PC-9 (cell line): Measurements from ENCODE around the gene FADD. TPM values are rescaled to one million over a fixed set of nuclear protein-coding genes. Genes with fewer than 3 reads are reported as not detected.

Experiments
- BruUV-seq: library from RNA; stranded (reverse); fragments of 400-500 nt; replicated peaks from 2 replicates; lab custom pipeline; 2021; lab: Mats Ljungman, UMichigan
- CTCF ChIA-PET: fragments of 300-600 bp; sonication (Branson Sonifier 250); formaldehyde crosslinking; loops from one replicate; lab custom pipeline; 2022; ENCODE audit warnings: antibody characterized with exemption; lab: Charles Lee
- POLR2A ChIA-PET: fragments of 300-600 bp; sonication (Branson Sonifier 250); formaldehyde crosslinking; loops from one replicate; lab custom pipeline; 2022; ENCODE audit warnings: antibody characterized with exemption; ENCODE audit not compliant: unreplicated experiment; lab: Charles Lee
- DNase-seq, 2 experiments: peaks; one replicate each; pipeline versions ENCODE4 v3.0.0 to v3.0.0-alpha.2; 2015 to 2022; ENCODE audit warnings: mixed read lengths in 1 of 2
- H2AFZ ChIP-seq: fragments of 200-600 bp; sonication (generic); 2 replicates; pipeline ENCODE4 v1.8.1; 2017; ENCODE audit warnings: antibody characterized with exemption
- H3F3A ChIP-seq: fragments of 200-600 bp; sonication (generic); 2 replicates; pipeline ENCODE4 v1.8.1; 2017; ENCODE audit warnings: antibody characterized with exemption, mild to moderate bottlenecking, low read depth; ENCODE audit not compliant: insufficient read depth
- H3K27ac ChIP-seq: fragments of 200-600 bp; sonication (generic); 2 replicates; pipeline ENCODE4 v1.6.1; 2016; ENCODE audit warnings: mixed run types
- H3K27me3 ChIP-seq: fragments of 200-600 bp; sonication (generic); 2 replicates; pipeline ENCODE4 v1.6.1; 2016; ENCODE audit warnings: low read depth, mixed run types; ENCODE audit not compliant: insufficient read depth
- H3K36me3 ChIP-seq: fragments of 200-600 bp; sonication (generic); 2 replicates; pipeline ENCODE4 v1.6.1; 2016; ENCODE audit warnings: low read depth, mixed run types
- H3K4me1 ChIP-seq: fragments of 200-600 bp; sonication (generic); replicated peaks from 2 replicates; pipeline ENCODE4 v1.6.1; 2016; ENCODE audit warnings: mixed run types; ENCODE audit not compliant: insufficient read depth
- H3K4me2 ChIP-seq: fragments of 200-600 bp; sonication (generic); 2 replicates; pipeline ENCODE4 v1.6.1; 2017; ENCODE audit warnings: mixed run types
- H3K4me3 ChIP-seq: fragments of 200-600 bp; sonication (generic); 2 replicates; pipeline ENCODE4 v1.6.1; 2016; ENCODE audit warnings: mixed run types
- H3K79me2 ChIP-seq: fragments of 200-600 bp; sonication (generic); 2 replicates; pipeline ENCODE4 v1.6.1; 2017; ENCODE audit warnings: low read depth, mixed run types
- H3K9me2 ChIP-seq: fragments of 200-600 bp; sonication (generic); 2 replicates; pipeline ENCODE4 v1.8.1; 2017; ENCODE audit warnings: mild to moderate bottlenecking; ENCODE audit not compliant: insufficient read depth
- H3K9me3 ChIP-seq: fragments of 200-600 bp; sonication (generic); 2 replicates; pipeline ENCODE4 v1.8.1; 2016; ENCODE audit warnings: low read depth; ENCODE audit not compliant: insufficient read depth
- H4K20me1 ChIP-seq: fragments of 200-600 bp; sonication (generic); 2 replicates; pipeline ENCODE4 v1.8.1; 2017; ENCODE audit not compliant: insufficient read depth
- EZH2 ChIP-seq: fragments of 200-600 bp; sonication (generic); IDR thresholded peaks from 2 replicates; pipeline ENCODE4 v1.8.0; 2017; ENCODE audit warnings: antibody characterized with exemption, low read depth
- intact Hi-C: fragments of 100-400 bp; cut with micrococcal nuclease; formaldehyde crosslinking; loops from one replicate; pipeline ENCODE4 v1.10.0; 2022; ENCODE audit not compliant: unreplicated experiment
- total RNA-seq: library from RNA; stranded (reverse); gene quantifications from 2 replicates; pipeline ENCODE4 v1.2.3, GENCODE V29; 2021
- TF ChIP-seq, protein P1 (sequence below): fragments of 200-600 bp; sonication (generic); conservative IDR thresholded peaks from 2 replicates; pipeline ENCODE4 v1.6.1; 2017; ENCODE audit warnings: mixed run types, antibody characterized with exemption, mild to moderate bottlenecking, moderate library complexity

FADD gene
- total RNA-seq, 1 experiment from 2014 or later, result 47.8 TPM

DNA sequence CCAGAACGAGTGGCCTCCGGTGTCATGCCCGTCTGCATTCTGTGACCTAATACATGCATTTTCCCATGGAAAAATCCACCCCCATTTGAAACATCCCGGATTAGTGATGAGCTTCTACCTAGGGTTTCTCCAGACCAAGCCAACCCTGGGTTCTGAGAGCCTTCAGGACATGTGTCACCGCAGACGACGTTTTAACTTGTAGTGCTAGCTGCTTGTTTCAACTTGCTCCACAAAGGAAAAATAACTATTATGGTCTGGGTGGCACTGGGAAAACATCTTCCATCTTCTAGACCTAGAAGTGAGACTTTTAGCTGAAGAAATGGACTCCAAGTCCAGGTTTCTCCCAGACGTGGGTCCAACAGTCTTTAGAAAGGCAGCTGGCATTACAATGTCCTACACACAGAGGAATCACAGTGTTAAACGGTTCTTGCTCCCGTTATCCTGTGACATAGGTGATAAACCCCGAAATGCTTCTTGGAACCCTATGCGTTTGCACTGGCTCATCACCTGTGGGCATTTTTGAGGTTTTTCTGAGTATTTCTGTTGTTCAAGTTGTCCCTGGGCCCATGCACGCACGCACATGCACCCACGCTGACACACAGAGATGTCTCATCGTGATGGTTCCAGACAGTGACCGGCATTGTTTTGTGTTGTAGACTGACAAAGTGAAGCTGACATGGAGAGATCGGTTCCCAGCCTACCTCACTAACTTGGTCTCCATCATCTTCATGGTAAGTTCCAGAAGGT is 46.6 kb upstream of the FADD start:
- Histone ChIP-seq H3K27me3 (no peaks in the 10 kb centered on the region), H3K9me2 (no peaks in the 10 kb centered on the region), H3K27ac (no peak overlapping the region), H3K4me3 (no peak overlapping the region), H3K9me3 (no peaks in the 10 kb centered on the region), H3K4me2 (no peak overlapping the region), H4K20me1 (peaks cover 44% of the 10 kb centered on the region), H3F3A (peaks cover 95% of the 10 kb centered on the region), H3K4me1 (peaks cover 19% of the 10 kb centered on the region), H3K36me3 (peaks cover 61% of the 10 kb centered on the region), H3K79me2 (0 out of 2 replicates have a peak, but pooled peaks cover 9% of the 10 kb centered on the region), H2AFZ (no peak overlapping the region)
- ChIA-PET CTCF (no interaction called here), POLR2A (no interaction called here)
- TF ChIP-seq, protein P1, sequence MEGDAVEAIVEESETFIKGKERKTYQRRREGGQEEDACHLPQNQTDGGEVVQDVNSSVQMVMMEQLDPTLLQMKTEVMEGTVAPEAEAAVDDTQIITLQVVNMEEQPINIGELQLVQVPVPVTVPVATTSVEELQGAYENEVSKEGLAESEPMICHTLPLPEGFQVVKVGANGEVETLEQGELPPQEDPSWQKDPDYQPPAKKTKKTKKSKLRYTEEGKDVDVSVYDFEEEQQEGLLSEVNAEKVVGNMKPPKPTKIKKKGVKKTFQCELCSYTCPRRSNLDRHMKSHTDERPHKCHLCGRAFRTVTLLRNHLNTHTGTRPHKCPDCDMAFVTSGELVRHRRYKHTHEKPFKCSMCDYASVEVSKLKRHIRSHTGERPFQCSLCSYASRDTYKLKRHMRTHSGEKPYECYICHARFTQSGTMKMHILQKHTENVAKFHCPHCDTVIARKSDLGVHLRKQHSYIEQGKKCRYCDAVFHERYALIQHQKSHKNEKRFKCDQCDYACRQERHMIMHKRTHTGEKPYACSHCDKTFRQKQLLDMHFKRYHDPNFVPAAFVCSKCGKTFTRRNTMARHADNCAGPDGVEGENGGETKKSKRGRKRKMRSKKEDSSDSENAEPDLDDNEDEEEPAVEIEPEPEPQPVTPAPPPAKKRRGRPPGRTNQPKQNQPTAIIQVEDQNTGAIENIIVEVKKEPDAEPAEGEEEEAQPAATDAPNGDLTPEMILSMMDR, result no peak
- no peak for TF ChIP-seq EZH2
- DNase-seq, result no peak
- intact Hi-C loops, result loop anchor here (5.0 kb wide), 1 partner anchor 89 kb away; no protein-coding TSS in a partner anchor
- BruUV-seq, result no TSS peak

DNA sequence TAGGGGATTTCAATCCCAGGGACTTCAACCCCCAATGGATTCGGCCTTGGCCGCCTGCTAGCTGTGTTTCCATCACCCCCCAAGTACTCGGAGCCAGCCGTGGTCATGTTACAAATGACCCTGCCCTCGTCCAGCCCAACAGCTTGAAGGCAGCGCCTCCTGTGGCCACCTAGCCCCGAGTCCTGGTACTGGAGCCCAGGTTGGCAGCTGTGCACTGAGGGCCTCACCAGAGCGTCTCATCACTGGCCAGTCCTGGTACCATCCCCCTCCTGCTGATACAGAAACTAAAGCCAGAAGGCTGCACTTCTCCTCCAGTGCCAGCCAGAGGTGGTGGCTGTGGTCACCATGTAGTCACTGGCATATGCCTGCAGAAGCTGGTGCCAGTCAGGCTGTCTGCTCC is 44.9 kb upstream of the FADD start:
- CTCF ChIA-PET, result no interaction called here
- 0 out of 2 replicates have a peak, but pooled peaks cover 9% of the 10 kb centered on the region for H3K79me2 ChIP-seq
- H3K27ac ChIP-seq, result 0 out of 2 replicates have a peak overlapping the region, but pooled peaks have one; percentile 3
- H3K9me2 ChIP-seq, result no peaks in the 10 kb centered on the region
- peaks cover 88% of the 10 kb centered on the region for H3F3A ChIP-seq
- DNase-seq, result no peak
- no peak overlapping the region for H2AFZ ChIP-seq
- H3K9me3 ChIP-seq, result no peaks in the 10 kb centered on the region
- H3K4me3 ChIP-seq, result no peak overlapping the region
- intact Hi-C loops, result loop anchor here (5.0 kb wide), 1 partner anchor 91 kb away; no protein-coding TSS in a partner anchor
- peaks cover 61% of the 10 kb centered on the region for H3K36me3 ChIP-seq
- TF ChIP-seq EZH2, result no peak
- TF ChIP-seq, protein P1, result peak; percentile 52; the same call in 1 of the 2 replicates
- BruUV-seq, result no TSS peak
- POLR2A ChIA-PET, result interaction anchor here (0.8 kb wide), 1 partner anchor 30 kb away, joined by 4 read pairs; no protein-coding TSS in a partner anchor
- no peak overlapping the region for H3K4me2 ChIP-seq
- H3K27me3 ChIP-seq, result no peaks in the 10 kb centered on the region
- H3K4me1 ChIP-seq, result peaks cover 19% of the 10 kb centered on the region
- peaks cover 45% of the 10 kb centered on the region for H4K20me1 ChIP-seq

DNA sequence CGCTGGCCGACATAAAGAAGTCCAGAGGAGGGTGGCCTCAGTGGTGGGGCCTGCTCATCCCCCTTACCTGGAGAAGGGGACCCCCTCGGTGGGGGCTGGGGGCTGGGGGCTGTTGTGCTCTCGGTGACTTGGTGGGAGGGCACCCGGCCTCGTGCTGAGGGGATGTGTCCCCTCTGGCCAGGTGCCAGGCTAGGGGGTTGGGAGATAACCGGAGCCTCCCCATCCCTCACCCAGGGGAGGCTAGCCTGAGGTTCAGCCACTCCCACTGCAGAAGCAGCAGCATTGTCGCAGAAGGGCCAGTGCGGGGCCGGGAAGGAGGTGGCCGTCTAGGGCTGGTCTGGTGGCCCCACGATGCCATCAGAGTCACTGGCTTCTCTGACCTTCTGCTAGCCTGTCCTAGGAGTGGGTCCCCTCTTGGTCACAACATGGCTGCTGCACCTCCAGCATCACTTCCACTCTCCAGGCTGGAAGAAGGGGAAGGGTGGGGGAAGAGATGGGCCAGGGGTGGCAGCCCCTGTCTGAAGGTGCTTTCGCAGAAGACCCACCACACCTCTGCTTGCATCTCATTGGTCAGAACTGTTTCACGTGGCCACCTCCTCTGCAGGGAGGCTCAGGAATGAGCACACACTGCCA is 44.2 kb upstream of the FADD start:
- peak overlapping the region; percentile 3; the same call in 1 of the 2 replicates for H3K27ac ChIP-seq
- intact Hi-C loops, result loop anchor here (1.0 to 5.0 kb wide), 4 partner anchors 92 to 244 kb away; no protein-coding TSS in a partner anchor
- no TSS peak for BruUV-seq

More for the DNA sequence above, 44.2 kb upstream of the FADD start:
- CTCF ChIA-PET, result interaction anchor here (0.6 kb wide), 1 partner anchor 1022 kb away, joined by 3 read pairs; no protein-coding TSS in a partner anchor
- H3K4me2 ChIP-seq, result peak overlapping the region; percentile 20; the same call in 1 of the 2 replicates
- TF ChIP-seq EZH2, result no peak
- TF ChIP-seq, protein P1, result no peak
- H3K4me1 ChIP-seq, result peaks cover 19% of the 10 kb centered on the region
- no peaks in the 10 kb centered on the region for H3K9me2 ChIP-seq
- peaks cover 47% of the 10 kb centered on the region for H4K20me1 ChIP-seq
- H3K4me3 ChIP-seq, result no peak overlapping the region
- no peak for DNase-seq
- no peaks in the 10 kb centered on the region for H3K9me3 ChIP-seq
- H3F3A ChIP-seq, result peaks cover 85% of the 10 kb centered on the region
- H3K36me3 ChIP-seq, result peaks cover 61% of the 10 kb centered on the region
- POLR2A ChIA-PET, result interaction anchor here (0.5 to 0.8 kb wide), 2 partner anchors 31 to 665 kb away, joined by 4 read pairs; no protein-coding TSS in a partner anchor
- 0 out of 2 replicates have a peak, but pooled peaks cover 9% of the 10 kb centered on the region for H3K79me2 ChIP-seq
- no peak overlapping the region for H2AFZ ChIP-seq
- no peaks in the 10 kb centered on the region for H3K27me3 ChIP-seq
